HK-2 (cell line): ENCODE results near the gene PPM1A.
"Not testable (repeated sequence)": the region's sequence is repeated elsewhere in the genome, so short reads cannot be mapped to it uniquely, and the experiment has no call there.

Source experiments
- DNase-seq: peaks from one replicate; pipeline ENCODE4 v3.0.0-alpha.2; 2018; ENCODE audit not compliant: unreplicated experiment

PPM1A gene

DNA sequence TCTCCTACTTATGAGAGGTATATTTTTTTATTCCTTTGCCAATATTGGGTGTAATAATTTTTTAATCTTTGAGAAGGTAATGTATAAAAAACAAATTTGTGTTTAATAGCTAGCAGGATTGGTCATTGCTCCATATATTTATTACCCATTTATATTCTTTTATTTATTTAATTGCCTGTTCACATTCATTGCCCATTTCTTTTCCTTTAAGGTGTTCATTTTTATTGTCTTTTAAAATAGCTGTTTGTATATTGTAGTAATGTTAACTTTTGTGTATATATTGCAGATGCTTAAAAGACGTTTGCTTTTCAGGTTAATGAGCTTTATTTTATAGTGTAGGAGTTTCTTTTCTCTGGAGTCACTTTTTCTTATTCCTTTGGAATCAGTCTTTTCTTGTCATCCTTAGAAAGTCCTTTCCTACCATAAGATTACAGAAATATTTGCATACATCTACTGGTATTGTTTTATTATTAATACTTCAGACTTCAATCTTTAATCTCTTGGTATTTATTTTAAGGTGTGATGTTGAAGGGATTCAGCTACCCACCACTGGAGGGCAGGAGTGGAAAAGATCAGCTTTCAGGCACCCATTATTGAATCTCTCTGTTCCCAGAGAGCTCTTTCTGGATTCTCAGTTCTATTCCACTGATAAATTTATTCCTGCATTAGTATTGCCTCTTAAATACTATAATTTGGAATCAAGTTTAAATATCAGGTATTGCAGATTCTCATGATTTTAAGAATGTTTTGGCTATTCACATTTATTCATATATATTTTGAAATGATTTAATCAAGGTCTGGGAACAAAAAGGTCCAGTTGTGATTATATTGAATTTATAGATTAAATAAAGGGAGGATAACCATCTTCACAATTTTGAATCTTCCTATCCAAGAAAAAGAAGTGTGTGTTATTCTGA, 17.3 kb downstream of the PPM1A start:
- DNase-seq, result no peak

DNA sequence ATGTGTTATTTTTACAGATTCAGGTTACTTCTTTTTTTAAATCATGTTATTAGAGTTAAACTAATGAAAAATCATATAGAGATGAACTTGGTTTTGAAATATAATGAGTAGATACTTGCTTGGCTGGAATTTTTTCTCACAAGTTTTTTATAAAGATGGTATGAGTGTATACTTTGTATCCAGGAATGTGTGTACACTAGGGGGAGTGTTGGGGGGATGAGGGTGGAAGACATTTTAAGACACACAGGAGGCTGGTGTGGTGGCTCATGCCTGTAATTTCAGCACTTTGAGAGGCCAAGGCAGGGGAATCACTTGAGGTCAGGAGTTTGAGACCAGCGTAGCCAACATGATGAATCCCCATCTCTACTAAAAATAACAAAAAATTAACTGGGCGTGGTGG, 23.2 kb downstream of the PPM1A start:
- no peak for DNase-seq

DNA sequence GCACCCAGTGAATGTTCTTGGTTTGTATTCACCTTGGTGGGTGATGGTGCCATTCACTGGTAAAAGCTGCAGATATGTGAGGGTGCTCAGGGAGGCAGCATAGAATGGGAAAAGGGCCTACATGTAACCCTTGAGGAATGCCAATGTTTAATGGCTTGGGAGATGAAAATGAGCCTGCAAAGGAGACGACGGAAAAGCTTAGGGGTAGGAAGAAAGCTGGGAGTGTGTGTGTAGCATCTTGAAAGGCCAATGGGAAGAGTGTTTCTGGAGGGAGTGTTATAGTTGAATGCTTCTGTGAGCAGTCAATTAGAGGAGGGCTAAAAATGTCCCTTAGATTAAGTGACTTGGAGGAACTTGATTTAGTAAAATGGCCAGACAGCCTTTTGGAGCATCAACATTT, 24.9 kb downstream of the PPM1A start:
- no peak for DNase-seq

DNA sequence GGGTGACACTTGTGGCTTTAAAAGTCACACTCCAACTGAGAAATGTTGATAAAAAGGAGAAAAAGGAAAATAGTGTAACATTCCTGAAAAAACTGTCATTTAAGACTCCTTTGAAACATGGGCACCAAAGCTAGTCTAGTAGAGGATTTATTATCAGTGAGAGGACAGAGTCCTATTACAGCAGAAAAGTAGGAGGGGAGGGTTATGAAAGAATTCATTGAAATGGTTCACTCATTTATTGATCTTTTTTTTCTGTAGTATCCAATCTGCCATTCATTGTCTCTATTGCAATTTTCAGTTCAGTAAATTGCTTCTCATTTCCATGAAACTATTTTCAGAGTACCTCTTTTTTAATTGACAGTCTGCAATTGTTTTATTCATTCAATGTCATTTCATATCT, 25.4 kb downstream of the PPM1A start:
- no peak for DNase-seq

DNA sequence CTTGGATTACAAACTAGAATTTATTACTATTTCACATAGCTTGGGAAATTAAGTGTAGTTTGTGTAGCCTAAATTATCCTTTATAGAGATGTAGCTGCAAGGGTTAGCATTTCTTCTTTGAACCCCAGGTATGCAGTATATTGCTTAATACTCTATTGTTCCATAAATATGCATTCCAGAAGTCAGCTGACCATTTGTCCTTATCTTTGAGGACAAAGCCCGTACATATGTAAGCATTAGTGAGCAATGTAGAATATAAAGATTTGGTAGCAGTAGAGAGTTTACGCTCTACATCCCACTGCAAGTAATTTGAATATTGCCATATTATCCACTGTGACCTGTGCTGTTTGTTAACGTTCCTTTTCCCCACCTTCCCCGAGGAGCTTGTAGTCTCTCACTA, 26.9 kb downstream of the PPM1A start:
- no peak for DNase-seq

DNA sequence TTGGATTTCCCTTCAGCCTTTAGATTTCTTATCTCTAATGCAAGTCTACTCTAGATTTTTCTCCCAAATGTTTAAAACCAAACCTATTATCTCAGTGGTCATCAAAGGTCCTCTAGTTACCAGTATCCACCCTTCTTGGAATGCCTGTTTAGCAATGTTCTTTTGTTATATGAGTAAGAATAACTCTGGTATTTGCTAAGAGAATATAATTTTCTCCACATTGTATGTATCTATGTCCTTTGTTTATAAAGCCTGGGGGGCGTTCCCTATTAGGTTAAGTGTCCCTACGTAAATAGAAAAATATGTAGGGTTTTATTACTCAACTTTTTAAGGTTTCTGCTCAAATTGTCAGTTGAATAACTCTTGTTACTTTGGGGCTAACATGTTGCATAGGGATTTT, 27.3 kb downstream of the PPM1A start:
- DNase-seq, result no peak

DNA sequence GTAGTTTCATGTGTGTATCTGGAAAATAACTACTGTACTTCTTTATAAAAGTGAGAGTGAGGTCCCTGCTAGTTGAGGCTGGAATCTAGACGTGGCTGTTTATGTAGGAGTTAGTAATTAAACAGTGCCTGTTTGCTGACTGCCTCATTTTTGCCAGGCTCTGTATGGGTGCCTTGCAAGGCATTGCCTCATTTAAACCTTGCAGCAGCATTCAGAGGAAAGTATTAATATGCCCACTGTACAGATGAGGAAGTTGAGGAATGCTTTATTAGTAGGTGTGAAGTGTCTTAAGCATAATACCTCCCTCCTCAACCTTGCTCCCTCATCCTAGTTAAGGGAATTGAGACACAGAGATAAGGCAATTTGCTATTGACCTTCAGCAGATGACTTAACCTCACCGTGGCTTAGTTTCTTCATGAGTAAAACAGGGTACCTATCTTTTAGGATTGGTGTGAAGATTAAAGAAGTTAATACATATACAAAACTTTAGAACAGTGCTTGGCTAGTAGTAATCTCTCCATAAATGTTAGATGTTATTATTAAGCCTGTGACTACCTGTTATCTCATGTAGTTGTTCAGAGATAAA, 28.7 kb downstream of the PPM1A start:
- no peak for DNase-seq

DNA sequence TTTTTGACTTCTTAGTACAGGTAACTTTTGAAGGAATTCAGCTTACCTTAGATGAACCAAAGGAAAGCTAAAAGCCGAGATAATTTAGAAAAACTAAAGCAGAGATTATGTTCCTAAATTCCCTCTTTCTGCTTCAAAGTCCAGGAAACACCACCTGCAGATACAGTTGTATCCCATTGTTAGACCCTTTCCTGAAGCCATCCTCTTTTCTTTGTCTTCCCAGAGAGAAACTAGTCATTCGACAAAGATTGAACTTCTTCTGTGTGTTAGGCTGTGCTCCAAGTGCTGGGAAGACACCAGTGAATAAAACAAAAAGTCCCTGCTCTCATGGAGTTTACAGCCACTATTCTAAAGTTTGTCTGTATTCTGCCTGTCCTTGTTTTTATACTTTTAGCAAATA, 29.3 kb downstream of the PPM1A start:
- no peak for DNase-seq

DNA sequence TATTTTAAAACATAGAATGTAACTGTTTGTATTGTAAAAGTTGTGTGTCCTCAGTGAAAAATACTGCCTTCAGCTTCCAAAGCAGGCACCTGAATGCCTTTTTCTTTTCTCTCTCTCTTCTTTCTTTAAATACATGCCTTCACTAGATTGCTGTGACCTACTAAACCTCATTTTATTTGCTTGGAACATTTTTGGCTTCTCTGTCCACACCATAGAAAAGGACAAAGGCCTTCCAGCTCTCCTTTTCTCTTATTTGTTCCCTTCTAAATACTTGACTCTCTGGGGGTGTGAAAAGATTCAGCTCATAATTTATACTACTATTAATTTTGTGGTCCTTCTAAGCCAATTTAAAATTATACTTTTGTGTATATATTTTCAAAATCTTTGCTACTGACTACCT, 38.4 kb downstream of the PPM1A start:
- no peak for DNase-seq

DNA sequence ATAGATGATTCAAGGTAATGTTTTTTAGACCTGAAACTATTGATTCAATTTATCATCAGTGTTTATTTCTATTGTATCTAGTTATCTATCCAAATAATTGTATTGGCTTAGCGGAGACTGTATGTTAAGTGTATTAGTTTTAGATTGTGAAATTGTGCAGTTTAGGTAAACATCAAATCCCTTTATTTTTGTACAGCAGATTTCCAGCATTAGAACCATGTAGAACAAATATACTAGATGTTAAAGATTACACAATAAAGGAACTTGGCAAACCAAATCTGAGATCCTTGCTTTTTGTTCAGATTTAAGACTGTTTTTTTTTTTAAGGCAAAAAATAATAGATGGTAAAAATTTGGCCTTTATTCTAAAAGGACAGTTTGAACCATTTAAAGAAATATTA, 39.3 kb downstream of the PPM1A start:
- DNase-seq, result no peak

DNA sequence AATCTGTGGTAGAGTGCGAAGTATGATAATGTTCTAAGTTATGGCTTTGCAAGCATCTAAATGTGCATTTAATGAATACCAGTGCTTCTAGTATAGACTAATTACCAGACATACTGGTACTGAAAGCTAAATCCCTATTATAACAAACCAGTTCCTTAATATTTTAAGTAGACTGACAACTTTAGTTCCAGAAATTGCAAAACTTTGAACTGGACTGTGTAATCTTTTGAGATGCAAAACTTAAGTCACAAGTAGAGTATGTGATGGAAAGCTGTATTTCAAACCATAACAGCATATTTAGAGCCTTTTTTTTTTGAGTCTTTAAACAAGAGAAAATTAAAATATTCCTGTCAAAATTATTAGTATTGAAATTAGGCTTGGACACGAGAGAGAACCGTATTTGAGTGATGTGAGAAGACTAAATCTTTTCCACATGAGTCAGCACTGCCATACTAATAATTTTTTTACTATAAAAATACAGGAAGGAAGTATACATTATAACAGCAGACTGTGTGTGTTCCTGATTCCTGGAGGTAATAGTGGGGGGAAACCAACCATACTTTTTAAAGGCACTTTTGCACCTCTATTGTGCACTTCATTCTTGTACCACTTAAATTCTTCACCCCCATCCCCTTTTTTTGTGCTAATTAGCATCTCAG, 45.5 kb downstream of the PPM1A start:
- no peak for DNase-seq

DNA sequence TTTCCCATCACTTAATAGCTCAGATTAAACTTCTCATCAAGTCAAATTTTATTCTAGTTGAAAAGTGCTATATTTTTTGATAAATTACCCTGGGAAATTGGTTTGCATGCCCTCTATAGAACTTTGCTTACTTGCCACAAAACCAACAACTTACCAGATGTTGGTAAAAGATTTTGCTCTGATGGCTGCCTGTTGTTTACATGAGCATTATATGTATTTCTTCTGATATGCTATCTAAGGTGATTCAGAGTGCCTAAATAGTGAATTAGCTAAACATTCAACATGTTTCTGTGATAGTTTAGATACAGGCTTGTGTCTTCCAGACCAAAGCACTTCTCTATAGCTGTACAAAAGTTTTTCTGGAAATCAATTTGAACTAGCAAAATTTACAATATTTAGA, 51.0 kb downstream of the PPM1A start:
- no peak for DNase-seq

DNA sequence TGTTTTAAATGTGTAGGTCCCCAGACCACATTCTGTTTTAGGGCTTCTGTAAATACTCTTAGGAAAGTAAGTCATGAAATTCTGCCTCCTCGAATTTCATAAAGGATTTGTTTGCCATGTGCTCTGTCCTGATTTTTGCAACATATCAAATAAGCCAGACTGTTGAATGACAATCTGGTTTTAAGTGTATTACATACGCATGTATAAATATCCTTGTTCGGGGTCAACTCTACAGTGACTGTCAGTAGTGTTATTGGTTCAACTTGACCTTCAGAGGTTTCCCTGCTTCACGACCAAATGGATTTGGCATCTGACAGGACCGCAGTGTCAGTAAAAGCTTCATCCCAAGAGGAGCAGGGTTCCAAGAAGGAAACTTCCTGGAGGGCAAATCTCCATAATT, 52.7 kb downstream of the PPM1A start:
- DNase-seq, result no peak

DNA sequence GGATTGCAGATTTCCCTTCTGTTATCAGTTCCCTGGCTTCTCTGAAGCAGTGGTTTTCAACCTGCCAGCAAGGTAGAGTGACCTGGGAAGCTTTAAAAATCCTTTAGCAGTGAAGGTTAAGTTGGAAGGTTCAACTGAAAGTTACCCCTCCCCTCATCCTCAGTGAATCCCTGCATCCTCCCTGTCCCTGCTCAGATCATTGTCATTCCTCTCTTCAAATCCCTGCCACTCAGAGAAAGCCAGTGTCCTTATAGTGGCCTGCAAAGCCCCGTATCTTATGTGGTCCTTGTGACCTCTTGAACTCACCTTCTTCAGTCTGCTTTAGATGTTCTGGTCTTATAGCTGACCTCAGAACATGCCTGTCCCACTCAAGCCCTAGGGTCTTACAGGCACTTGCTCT, 53.6 kb downstream of the PPM1A start:
- DNase-seq, result no peak

DNA sequence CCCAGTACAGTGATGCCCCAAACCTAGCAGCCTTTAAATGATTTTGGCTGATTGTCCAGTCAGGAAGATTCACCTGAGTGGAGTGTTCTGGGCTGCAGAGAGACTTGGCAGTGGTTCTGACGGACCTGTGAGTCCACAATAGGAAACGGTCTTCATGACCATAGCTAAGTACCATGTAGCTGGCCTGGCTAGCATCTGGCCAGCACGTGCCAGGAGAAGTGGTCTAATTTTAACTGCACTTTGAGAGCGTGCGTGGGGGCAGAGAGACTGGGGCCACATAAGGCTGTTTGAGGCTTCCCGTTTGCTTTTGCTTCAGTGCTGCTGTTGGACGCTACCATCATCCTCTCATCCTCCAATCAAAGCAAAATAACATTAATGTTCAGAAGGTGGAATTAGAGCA, 54.7 kb downstream of the PPM1A start:
- no peak for DNase-seq

DNA sequence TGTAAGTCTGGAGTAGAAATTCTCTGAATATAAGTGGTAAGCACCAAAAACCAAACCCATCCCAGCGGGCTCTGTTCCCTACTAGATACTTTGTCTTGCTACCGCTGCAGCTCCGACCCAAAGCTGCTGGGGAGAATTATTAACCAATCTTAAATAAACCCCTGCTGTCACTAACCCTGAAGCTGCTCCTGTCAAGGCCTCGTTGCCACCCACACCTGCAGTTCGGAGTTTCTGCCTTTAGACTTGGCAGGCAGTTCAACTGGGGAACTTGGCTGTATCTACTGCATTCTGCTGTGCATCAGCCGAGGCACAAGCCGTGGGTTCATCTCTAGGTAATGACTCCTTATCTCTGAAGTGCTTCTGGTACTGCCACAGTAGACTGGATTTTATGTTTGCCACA, 55.5 kb downstream of the PPM1A start:
- no peak for DNase-seq

DNA sequence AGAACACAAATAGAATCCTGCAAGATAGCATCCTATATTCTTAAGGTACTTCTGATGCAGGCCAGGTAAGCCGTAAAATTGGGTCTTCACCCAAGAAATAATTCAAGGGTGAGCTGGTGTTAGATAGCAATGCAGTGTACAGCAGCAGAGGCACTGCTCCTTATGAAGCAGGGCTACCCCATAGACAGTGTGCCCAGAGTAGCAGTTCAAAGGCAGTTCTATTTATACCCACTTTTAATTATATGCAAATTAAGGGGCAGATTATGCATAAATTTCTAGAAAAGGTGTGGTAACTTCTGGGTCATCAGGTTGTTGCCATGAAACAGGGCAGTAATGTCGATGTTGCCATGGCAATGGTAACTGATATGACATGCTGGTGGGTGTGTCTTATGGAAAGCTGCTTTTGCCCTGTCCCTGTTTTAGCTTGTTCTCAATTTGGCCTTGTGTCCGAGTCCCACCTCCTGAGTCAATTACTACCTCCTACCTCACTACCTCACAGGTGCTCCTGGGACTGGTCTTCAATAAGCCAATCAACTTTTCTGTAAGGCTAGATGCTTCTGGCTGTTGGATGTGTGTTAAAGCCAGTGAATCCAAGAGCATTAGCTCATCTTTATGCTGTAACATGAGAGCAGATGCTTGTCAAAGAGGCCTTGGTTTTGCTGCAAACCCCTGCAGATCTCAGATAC, 61.0 kb downstream of the PPM1A start:
- DNase-seq, result no peak

DNA sequence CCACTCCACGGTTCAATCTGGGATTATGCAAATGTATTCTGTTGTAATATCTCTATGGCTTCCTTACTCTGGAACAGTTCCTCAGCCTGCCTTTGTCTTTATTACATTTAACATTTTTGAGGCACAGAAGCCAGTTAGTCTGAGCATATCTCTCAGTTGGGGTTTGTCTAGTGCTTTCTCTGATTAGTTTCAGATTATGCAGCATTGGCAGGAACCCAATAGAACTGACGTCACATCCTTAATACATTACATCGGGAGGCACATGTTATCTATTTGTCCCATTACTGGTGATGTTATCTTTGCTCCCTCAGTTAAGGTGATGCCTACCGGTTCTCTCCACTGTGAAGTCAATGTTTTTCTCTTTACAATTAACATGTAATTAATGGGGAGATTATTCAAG, 62.4 kb downstream of the PPM1A start:
- DNase-seq, result no peak

DNA sequence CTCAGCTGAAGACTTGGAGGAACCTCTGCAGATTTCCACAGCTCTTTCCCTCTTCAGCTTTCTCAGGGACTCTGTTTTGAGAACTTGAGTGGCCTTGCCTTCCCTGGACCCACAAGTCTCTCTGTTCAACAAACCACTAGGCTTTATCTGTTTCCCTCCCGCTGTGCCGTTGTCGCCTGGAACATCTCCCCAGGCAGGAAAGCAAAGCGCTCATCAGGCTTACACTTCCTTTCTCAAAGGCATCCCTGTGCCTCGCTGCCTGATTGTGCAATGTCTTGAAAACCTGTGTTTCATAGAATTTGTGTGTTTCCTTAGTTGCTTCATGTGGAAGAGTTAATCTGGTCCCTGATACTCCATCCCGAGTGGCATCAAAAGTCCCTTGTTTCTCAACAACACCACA, 64.1 kb downstream of the PPM1A start:
- DNase-seq, result no peak

DNA sequence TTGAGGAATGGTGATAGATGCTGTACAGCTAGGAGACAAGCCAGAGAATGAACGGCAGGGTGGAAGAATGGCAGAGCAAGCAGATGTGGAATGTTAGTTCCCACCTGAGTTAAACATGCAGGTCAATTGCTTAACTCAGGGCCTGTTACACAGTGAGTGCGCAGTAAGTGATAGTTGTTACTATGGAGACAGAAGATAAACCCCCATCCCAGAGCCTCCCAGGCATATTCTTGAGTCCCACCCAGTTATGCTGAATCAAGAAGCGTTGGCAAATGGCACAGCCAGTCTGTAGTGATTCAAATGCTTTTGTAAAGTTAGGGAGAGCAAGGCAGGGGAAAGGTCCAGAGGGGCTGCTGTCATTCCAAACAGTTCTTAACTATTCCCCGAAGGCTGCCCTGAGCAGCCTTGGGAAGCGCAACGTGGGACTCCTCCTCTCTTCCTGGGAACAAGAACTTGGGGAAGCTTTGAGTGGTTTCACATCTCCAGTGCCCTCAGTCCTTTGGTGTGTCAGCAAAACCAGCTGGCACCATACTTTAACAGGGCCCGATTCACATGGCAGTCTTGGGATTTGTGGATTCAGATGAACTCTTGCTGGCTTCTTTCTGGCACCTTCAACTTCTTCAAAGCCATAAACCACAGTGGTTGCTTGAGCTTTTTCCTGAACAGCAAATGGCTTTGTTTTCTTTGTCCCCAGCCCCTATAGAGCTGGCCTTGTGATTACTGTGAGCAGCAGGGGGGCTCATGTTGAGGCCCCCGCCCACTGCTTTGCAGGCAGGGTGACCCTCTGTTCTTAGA, 66.4 kb downstream of the PPM1A start:
- DNase-seq, result no peak

DNA sequence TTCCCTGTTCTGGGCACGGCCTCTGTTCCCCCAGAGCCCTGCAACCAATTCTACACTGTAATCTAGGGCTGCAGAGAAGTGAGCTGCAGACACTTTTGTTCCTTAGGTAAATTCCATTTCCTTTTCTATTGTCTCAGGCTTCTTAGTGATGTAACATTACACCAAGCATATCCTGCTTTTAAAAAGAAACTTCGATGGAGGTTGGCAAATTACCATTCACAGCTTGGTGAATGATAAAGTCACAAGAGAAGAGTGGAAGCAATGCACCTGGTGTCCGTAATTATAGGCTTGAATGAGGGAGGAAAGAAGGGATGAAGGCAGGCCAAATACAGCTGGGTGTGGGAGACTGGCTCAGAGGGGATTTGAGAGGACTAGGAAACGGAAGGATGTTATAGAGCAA, 68.6 kb downstream of the PPM1A start:
- no peak for DNase-seq

DNA sequence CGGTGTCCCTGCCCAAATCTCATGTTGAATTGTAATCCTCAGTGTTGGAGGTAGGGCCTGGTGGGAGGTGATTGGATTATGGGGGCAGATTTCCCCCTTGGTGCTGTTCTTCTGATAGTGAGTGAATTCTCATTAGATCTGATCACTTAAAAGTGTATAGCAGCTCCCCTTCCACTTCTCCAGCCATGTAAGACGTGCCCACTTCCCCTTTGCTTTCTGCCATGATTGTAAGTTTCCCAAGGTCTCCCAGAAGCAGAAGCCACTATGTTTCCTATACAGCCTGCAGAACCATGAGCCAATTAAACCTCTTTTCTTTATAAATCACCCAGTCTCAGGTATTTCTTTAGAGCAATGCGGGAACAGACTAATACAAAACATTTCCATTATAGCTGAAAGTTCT, 71.8 kb downstream of the PPM1A start:
- not testable (repeated sequence) for DNase-seq
